ENCODE data around the gene ARAP1. TPM values are rescaled to one million over a fixed set of nuclear protein-coding genes. Genes with fewer than 3 reads are reported as not detected.

ARAP1 gene
- total RNA-seq, 1 donor: 95.2 TPM

- no peak overlapping the region for H3K4me3 ChIP-seq (ENCODE audit: insufficient read depth, low read length)
- no peak for DNase-seq (ENCODE audit: insufficient read length, low spot score, missing footprints)
Observed at GRCh38 chr11:72692498-72693237, 59.5 kb downstream of the ARAP1 start.

DNA sequence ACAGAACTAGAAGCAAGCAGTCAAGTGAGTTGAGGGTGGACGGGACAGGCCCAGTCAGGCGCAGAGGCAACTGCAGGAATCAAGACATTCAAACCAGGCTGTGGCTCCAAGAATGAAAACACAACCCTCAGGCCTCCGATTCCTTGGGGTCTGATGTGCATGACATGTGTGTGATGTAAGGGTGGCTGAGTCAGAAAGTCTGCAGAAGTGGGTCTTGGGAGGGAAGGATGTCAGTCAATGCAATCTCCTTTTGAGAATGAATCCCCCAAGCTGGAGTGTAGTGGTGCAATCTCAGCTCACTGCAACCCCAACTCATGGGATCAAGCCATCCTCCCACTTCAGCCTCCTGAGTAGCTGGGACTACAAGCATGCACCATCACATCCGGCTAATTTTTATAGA, 62.0 kb downstream of the ARAP1 start:
- TF ChIP-seq CTCF (IDR thresholded peaks at IDR 0.05; ENCODE audit: extremely low read depth, low read depth, low read length): no peak
- no peak for DNase-seq (ENCODE audit: insufficient read length, low spot score, missing footprints)
- no peak overlapping the region for H3K4me3 ChIP-seq (ENCODE audit: insufficient read depth, low read length)
- H3K79me2 ChIP-seq (ENCODE audit: insufficient read depth, low read length): no peaks in the 10 kb centered on the region
- no peak overlapping the region for H3K4me2 ChIP-seq (ENCODE audit: insufficient read depth, low read length)
- peaks cover 68% of the 10 kb centered on the region for H3K36me3 ChIP-seq (ENCODE audit: insufficient read depth, low read length)
- H3K27me3 ChIP-seq (ENCODE audit: insufficient read depth, low read length): no peaks in the 10 kb centered on the region
- no peak overlapping the region for H3K27ac ChIP-seq (ENCODE audit: low read depth, low read length)
- H2AFZ ChIP-seq (ENCODE audit: low read length): no peak overlapping the region
- no peaks in the 10 kb centered on the region for H3K4me1 ChIP-seq (ENCODE audit: insufficient read depth, low read length)
- H4K20me1 ChIP-seq (ENCODE audit: insufficient read depth, low read length): peaks cover 21% of the 10 kb centered on the region
- H3K9me3 ChIP-seq (ENCODE audit: low read depth, low read length): no peaks in the 10 kb centered on the region

More at GRCh38 chr11:72692498-72693237, 59.5 kb downstream of the ARAP1 start:
- no peak for TF ChIP-seq CTCF (IDR thresholded peaks at IDR 0.05; ENCODE audit: extremely low read depth, low read depth, low read length)
- Histone ChIP-seq H3K79me2 (ENCODE audit: insufficient read depth, low read length) (no peaks in the 10 kb centered on the region), H3K4me1 (ENCODE audit: insufficient read depth, low read length) (no peaks in the 10 kb centered on the region), H3K9me3 (ENCODE audit: low read depth, low read length) (no peaks in the 10 kb centered on the region), H3K4me2 (ENCODE audit: insufficient read depth, low read length) (no peak overlapping the region), H4K20me1 (ENCODE audit: insufficient read depth, low read length) (peaks cover 19% of the 10 kb centered on the region), H3K36me3 (ENCODE audit: insufficient read depth, low read length) (peaks cover 81% of the 10 kb centered on the region), H3K27ac (ENCODE audit: low read depth, low read length) (no peak overlapping the region), H3K27me3 (ENCODE audit: insufficient read depth, low read length) (no peaks in the 10 kb centered on the region), H2AFZ (ENCODE audit: low read length) (no peak overlapping the region)

GRCh38 chr11:72688929-72689328, 63.3 kb downstream of the ARAP1 start:
- Histone ChIP-seq H2AFZ (ENCODE audit: low read length) (no peak overlapping the region), H3K4me2 (ENCODE audit: insufficient read depth, low read length) (no peak overlapping the region), H3K27me3 (ENCODE audit: insufficient read depth, low read length) (no peaks in the 10 kb centered on the region), H3K79me2 (ENCODE audit: insufficient read depth, low read length) (no peaks in the 10 kb centered on the region), H4K20me1 (ENCODE audit: insufficient read depth, low read length) (peaks cover 24% of the 10 kb centered on the region), H3K9me3 (ENCODE audit: low read depth, low read length) (no peaks in the 10 kb centered on the region), H3K4me3 (ENCODE audit: insufficient read depth, low read length) (no peak overlapping the region), H3K36me3 (ENCODE audit: insufficient read depth, low read length) (peaks cover 55% of the 10 kb centered on the region), H3K27ac (ENCODE audit: low read depth, low read length) (no peak overlapping the region), H3K4me1 (ENCODE audit: insufficient read depth, low read length) (peaks cover 10% of the 10 kb centered on the region)
- no peak for DNase-seq (ENCODE audit: insufficient read length, low spot score, missing footprints)
- TF ChIP-seq CTCF (IDR thresholded peaks at IDR 0.05; ENCODE audit: extremely low read depth, low read depth, low read length): no peak

GRCh38 chr11:72688486-72688885, 63.7 kb downstream of the ARAP1 start:
- Histone ChIP-seq H3K27me3 (ENCODE audit: insufficient read depth, low read length) (no peaks in the 10 kb centered on the region), H3K4me1 (ENCODE audit: insufficient read depth, low read length) (peaks cover 11% of the 10 kb centered on the region), H3K36me3 (ENCODE audit: insufficient read depth, low read length) (peaks cover 53% of the 10 kb centered on the region), H2AFZ (ENCODE audit: low read length) (no peak overlapping the region), H3K4me3 (ENCODE audit: insufficient read depth, low read length) (no peak overlapping the region), H3K79me2 (ENCODE audit: insufficient read depth, low read length) (no peaks in the 10 kb centered on the region), H3K4me2 (ENCODE audit: insufficient read depth, low read length) (no peak overlapping the region), H4K20me1 (ENCODE audit: insufficient read depth, low read length) (peaks cover 28% of the 10 kb centered on the region), H3K27ac (ENCODE audit: low read depth, low read length) (no peak overlapping the region), H3K9me3 (ENCODE audit: low read depth, low read length) (no peaks in the 10 kb centered on the region)
- TF ChIP-seq CTCF (IDR thresholded peaks at IDR 0.05; ENCODE audit: extremely low read depth, low read depth, low read length): no peak
- no peak for DNase-seq (ENCODE audit: insufficient read length, low spot score, missing footprints)

Data from osteoblast (primary cell).